ENCODE results near the gene UNC45A.

- TF ChIP-seq POLR2A (IDR thresholded peaks at IDR 0.05) = no peak
- TF ChIP-seq CTCF (IDR thresholded peaks at IDR 0.05) = no peak
Measured at GRCh38 chr15:90918835-90919234, 16.2 kb upstream of the UNC45A start.
